ENCODE data around the gene PRRC1. TPM values are rescaled to one million over a fixed set of nuclear protein-coding genes. Genes with fewer than 3 reads are reported as not detected.

PRRC1 gene
- total and polyA plus RNA-seq, 2 donors from 2014 or later = 19.8 to 55.8 TPM

- no peak for FAIRE-seq
- no peak for DNase-seq
- H3K27ac ChIP-seq (ENCODE audit: low read depth in 2 of 2, low read length in 2 of 2) = no peak overlapping the region
- intact Hi-C loops (cut with DNase I) = no loop called here
- H3K36me3 ChIP-seq (ENCODE audit: control insufficient read depth in 2 of 3, insufficient read depth in 3 of 3, low read length in 3 of 3) = no peaks in the 10 kb centered on the region
- H3K27me3 ChIP-seq (ENCODE audit: control insufficient read depth, insufficient read depth, low read length) = no peaks in the 10 kb centered on the region
- no peak for TF ChIP-seq CTCF (IDR thresholded peaks at IDR 0.05; ENCODE audit: borderline replicate concordance, extremely low read depth, insufficient read depth)
- peaks cover 0 to 2% (median 0%) of the 10 kb centered on the region in 3 donors for H3K9me3 ChIP-seq (ENCODE audit: control insufficient read depth in 2 of 3, insufficient read depth in 1 of 3, low read length in 3 of 3)
- H3K4me3 ChIP-seq (ENCODE audit: low read length in 3 of 3) = no peak overlapping the region
- no peaks in the 10 kb centered on the region for H3K4me1 ChIP-seq (ENCODE audit: control insufficient read depth in 2 of 3, insufficient read depth in 2 of 3, low read depth in 1 of 3, low read length in 3 of 3)
- no peak overlapping the region for H3K9ac ChIP-seq (ENCODE audit: low read length in 3 of 3)
These were observed 11.5 kb upstream of the PRRC1 start for GRCh38 chr5:127505905-127506304.

GRCh38 chr5:127506616-127507015 lies 10.8 kb upstream of the PRRC1 start:
- no peaks in the 10 kb centered on the region for H3K27me3 ChIP-seq (ENCODE audit: control insufficient read depth, insufficient read depth, low read length)
- no peak overlapping the region for H3K9ac ChIP-seq (ENCODE audit: low read length in 3 of 3)
- no peaks in the 10 kb centered on the region for H3K36me3 ChIP-seq (ENCODE audit: control insufficient read depth in 2 of 3, insufficient read depth in 3 of 3, low read length in 3 of 3)
- peaks cover 0 to 2% (median 0%) of the 10 kb centered on the region in 3 donors for H3K9me3 ChIP-seq (ENCODE audit: control insufficient read depth in 2 of 3, insufficient read depth in 1 of 3, low read length in 3 of 3)
- H3K4me3 ChIP-seq (ENCODE audit: low read length in 3 of 3) = no peak overlapping the region
- FAIRE-seq (no peak), DNase-seq (no peak)
- intact Hi-C loops (cut with DNase I) = no loop called here
- no peaks in the 10 kb centered on the region for H3K4me1 ChIP-seq (ENCODE audit: control insufficient read depth in 2 of 3, insufficient read depth in 2 of 3, low read depth in 1 of 3, low read length in 3 of 3)
- no peak for TF ChIP-seq CTCF (IDR thresholded peaks at IDR 0.05; ENCODE audit: borderline replicate concordance, extremely low read depth, insufficient read depth)
- no peak overlapping the region for H3K27ac ChIP-seq (ENCODE audit: low read depth in 2 of 2, low read length in 2 of 2)

- TF ChIP-seq CTCF (IDR thresholded peaks at IDR 0.05; ENCODE audit: borderline replicate concordance, extremely low read depth, insufficient read depth) = no peak
These were observed 8.6 kb upstream of the PRRC1 start for GRCh38 chr5:127508644-127509373.

More at GRCh38 chr5:127508644-127509373, 8.6 kb upstream of the PRRC1 start:
- DNase-seq = no peak
- intact Hi-C loops (cut with DNase I) = no loop called here
- Histone ChIP-seq H3K9me3 (ENCODE audit: control insufficient read depth in 2 of 3, insufficient read depth in 1 of 3, low read length in 3 of 3) (peaks cover 0 to 2% (median 0%) of the 10 kb centered on the region in 3 donors), H3K36me3 (ENCODE audit: control insufficient read depth in 2 of 3, insufficient read depth in 3 of 3, low read length in 3 of 3) (no peaks in the 10 kb centered on the region), H3K4me3 (ENCODE audit: low read length in 3 of 3) (no peak overlapping the region), H3K27me3 (ENCODE audit: control insufficient read depth, insufficient read depth, low read length) (no peaks in the 10 kb centered on the region), H3K4me1 (ENCODE audit: control insufficient read depth in 2 of 3, insufficient read depth in 2 of 3, low read depth in 1 of 3, low read length in 3 of 3) (no peaks in the 10 kb centered on the region), H3K9ac (ENCODE audit: low read length in 3 of 3) (no peak overlapping the region), H3K27ac (ENCODE audit: low read depth in 2 of 2, low read length in 2 of 2) (no peak overlapping the region)
- FAIRE-seq = no peak
